ENCODE measurements around the gene GABRG3.

GABRG3 gene

GRCh38 chr15:27097506-27097905 is 126.5 kb downstream of the GABRG3 start:
- DNase-seq (ENCODE audit: low read depth), result no peak

- no peak for DNase-seq (ENCODE audit: low read depth)
Measured at GRCh38 chr15:27101982-27102381, 131.0 kb downstream of the GABRG3 start.

GRCh38 chr15:27111323-27111722 is 140.3 kb downstream of the GABRG3 start:
- DNase-seq (ENCODE audit: low read depth), result no peak

DNA sequence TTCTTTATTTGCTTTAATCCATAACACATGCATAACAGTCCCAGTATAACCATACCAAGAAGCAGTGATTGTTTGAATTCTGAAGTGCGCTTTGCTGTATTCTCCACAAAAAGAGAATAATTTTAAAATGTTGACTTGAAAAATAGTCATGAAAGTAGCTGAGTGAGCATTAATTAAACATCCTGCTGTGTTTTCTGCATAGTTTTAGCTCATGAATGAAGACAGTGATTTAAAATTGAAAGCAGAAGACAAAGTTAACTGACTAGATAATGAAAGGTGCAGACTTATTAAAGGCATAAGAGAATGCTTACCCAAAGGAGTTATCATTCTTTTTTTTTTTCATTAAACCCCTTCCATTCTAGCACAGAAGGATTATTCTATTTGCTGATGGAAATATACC is 143.5 kb downstream of the GABRG3 start:
- no peak for DNase-seq (ENCODE audit: low read depth)

DNA sequence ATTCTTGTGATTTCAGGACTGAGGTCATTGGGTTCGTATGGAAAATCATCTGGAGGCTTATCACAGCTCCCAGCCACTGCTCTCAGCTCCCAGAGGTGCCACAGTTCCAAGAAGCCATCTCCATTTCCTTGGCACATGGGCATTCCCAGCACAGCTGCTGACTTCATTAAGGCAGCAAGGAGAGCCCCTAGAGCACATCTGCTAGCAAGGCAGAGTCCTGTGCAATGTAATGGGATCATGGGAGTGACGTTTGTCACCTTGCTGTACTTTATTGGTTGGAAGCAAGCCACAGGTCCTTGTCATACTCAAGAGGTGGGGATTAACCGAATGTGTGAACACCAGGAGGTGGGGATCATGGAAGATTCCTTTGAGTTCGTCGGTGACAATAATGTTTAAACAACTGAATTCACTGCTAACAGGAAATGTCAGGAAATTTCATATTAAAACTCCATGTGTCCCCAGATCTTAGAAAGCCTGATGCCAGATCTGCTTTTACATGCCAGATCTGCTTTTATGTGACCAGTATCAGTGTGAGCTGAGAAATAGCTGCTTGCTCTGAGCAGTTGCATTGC is 148.8 kb downstream of the GABRG3 start:
- no peak for DNase-seq (ENCODE audit: low read depth)

DNA sequence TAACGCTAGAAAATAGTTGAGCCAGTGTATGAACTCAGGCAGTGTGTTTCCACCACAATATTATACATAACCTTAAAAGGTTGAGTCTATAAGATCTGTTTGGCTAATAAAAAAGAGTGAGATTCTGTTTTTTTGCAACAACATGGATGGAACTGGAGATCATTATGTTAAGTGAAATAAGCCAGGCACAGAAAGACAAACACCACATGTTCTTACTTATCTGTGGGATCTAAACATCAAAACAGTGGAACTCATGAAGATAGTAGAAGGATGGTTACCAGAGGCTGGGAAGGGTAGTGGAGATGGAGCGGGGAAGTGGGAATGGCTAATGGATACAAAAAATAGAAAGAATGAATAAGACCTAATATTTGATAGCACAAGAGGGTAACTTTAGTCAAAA is 150.7 kb downstream of the GABRG3 start:
- no peak for DNase-seq (ENCODE audit: low read depth)

- no peak for DNase-seq (ENCODE audit: low read depth)
Measured at GRCh38 chr15:27123291-27123690, 152.3 kb downstream of the GABRG3 start.

- no peak for DNase-seq (ENCODE audit: low read depth)
Measured at GRCh38 chr15:27123808-27124207, 152.8 kb downstream of the GABRG3 start.

DNA sequence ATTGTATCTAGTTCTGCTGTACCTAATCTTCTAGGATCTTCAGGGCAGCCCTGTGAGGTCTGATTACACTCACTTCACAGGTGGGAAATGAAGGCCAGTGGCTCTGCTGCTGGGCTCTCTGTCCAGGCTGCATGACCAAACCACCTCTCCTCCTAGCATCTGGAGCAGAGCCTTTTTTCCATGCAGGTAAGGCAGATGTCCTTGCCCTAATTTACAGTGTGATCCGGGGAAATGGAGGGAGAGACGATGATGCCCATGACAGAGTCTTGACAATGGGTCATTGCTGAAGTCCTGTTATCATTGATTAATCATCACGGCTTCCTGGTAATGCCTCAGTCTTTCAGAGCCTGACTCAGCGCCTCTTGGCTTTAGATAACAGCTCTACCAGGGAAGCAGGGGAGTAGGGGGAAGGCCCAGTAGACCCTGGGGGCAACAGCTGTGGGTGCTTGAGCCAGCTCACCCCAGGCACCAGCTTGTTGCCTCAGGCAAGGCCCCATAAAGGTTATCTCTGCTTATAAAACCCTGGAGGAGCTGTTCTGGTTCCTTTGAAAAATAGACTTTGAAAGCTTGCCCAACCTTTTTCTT is 153.4 kb downstream of the GABRG3 start:
- no peak for DNase-seq (ENCODE audit: low read depth)

GRCh38 chr15:27125185-27125584 is 154.2 kb downstream of the GABRG3 start:
- DNase-seq (ENCODE audit: low read depth), result no peak

DNA sequence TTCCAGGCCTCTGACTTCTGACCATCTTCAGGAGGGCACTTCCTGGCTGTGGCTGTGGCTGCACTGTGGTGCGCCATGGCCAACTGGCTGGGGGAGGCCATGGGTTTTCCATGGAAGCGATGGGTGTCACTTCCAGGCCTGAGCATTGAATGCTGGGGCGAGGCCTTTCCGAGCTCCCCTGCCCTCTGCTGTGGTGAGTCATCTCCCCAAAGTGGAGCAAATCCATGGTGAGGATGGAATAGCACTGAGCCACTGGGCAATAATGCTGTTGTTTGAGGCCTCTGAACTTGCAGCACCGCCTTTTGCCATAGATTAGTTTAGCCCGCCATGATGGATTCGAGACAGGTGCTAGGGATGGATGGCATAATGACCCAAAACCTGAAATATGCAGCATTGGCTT is 155.5 kb downstream of the GABRG3 start:
- DNase-seq (ENCODE audit: low read depth), result no peak

DNA sequence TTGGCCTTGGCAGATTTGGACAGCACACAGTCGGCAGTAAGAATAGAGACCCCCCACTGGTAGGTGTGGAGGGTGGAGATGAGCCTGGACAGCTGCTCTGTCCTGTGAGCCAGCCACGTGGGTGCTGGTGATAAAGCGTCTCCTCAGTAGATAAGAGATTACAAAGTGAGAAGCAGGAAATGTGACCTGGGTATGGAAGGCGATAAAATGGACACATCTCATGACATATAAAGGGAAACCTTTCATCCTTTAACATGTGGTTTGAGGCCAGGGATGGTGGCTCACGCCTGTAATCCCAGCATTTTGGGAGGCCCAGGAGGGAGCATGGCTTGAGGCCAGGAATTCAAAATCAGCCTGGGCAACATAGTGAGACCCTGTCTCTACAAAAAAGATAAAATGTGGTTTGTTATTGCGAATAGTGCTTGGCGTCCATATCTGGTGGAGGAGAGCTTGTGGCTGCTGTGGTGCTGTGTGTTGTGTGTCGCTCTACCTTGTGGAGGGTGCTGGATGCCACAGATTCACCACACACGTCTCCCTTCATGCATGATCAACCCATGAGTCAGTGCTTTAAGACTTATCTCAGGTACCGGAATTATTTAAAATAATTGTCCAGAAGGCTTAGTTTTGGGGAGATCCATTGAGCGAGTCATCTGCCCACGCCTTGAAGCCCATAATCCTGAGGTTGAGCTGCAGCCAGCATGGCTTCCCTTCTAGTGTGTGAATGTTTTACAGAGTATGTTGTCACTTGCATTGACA is 157.0 kb downstream of the GABRG3 start:
- no peak for DNase-seq (ENCODE audit: low read depth)

- no peak for DNase-seq (ENCODE audit: low read depth)
Measured at GRCh38 chr15:27133249-27133648, 162.3 kb downstream of the GABRG3 start.

DNA sequence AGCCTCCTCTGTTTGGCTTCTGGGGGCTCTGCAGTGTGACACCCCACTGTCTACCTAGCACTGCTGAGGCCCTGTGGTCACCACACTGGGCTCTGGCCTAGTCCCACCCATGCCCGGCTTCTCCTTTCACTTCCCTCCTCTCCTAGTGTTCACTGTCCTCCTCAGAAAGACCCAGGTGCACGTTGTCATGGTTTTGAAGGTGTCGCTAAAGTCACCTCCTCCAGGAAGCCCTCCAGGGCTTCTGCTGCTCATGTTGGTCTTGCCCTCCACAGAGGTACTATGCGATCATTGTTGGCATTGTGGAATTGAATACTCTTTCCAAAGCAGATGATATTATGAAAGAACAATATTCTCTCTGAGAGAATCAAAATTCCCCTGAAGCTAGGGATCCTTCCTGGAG is 163.5 kb downstream of the GABRG3 start:
- DNase-seq (ENCODE audit: low read depth), result no peak

- no peak for DNase-seq (ENCODE audit: low read depth)
Measured at GRCh38 chr15:27135151-27135550, 164.2 kb downstream of the GABRG3 start.

GRCh38 chr15:27137127-27137526 is 166.1 kb downstream of the GABRG3 start:
- DNase-seq (ENCODE audit: low read depth), result no peak

- DNase-seq (ENCODE audit: low read depth), result no peak
Measured at GRCh38 chr15:27165590-27165989, 194.6 kb downstream of the GABRG3 start.

DNA sequence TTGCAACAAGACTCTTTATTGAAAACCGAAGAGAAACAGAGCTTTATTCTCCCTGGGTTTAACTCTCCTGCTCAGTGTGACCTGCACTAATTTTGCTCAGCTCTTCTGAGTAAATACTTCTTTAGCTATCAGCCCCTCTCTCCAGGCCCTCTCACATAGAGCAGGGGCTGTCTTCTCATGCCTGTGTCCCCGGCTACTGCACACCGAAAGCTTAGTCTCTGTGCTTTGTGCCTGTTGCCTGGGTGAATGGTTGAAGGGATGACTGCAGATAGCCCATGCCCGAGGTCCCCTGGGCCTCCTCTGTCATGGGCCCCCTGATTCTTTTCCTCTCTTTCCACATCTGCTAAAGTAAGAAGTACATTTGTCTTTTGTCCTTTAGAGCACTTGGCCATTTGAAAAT is 195.9 kb downstream of the GABRG3 start:
- DNase-seq (ENCODE audit: low read depth), result no peak

DNA sequence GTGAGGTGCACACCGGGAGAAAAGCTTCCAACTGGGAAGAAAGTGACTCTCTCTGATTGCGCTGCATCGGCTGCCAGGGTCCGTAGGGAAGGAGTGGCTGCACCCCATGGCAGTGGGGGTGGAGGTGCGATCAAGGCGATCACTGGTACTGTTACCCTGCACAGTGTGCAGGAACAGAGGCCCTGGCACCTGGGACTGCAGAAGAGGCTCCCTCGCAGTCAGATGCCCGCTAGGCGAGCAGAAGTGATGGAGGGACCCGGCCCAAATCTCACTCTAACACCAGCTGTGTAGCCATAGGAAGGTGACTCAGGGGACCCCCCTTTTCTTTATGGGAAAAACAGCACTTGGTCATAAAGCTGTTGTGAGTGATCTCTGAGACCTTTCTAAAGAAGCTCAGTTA is 196.8 kb downstream of the GABRG3 start:
- no peak for DNase-seq (ENCODE audit: low read depth)

DNA sequence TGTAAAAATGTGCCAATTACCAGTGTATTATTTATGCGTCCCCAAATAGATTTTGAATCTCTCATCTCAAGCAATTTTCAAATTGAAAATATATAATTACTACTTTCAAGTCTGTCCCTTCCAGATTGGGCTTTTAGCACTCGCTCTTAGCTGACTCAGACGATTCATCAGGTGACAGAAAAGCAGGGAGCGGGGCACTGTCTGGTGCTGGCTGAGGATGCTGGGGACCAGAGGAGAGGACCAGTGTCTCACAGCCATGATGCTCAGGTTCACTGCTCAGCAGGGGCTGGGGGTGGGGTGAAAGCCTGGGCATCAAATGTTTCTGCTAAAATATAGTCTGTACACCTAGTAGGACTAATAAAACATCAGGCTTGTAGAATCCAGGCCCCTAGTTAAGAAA is 199.9 kb downstream of the GABRG3 start:
- no peak for DNase-seq (ENCODE audit: low read depth)

- DNase-seq (ENCODE audit: low read depth), result no peak
Measured at GRCh38 chr15:27172821-27173220, 201.8 kb downstream of the GABRG3 start.

DNA sequence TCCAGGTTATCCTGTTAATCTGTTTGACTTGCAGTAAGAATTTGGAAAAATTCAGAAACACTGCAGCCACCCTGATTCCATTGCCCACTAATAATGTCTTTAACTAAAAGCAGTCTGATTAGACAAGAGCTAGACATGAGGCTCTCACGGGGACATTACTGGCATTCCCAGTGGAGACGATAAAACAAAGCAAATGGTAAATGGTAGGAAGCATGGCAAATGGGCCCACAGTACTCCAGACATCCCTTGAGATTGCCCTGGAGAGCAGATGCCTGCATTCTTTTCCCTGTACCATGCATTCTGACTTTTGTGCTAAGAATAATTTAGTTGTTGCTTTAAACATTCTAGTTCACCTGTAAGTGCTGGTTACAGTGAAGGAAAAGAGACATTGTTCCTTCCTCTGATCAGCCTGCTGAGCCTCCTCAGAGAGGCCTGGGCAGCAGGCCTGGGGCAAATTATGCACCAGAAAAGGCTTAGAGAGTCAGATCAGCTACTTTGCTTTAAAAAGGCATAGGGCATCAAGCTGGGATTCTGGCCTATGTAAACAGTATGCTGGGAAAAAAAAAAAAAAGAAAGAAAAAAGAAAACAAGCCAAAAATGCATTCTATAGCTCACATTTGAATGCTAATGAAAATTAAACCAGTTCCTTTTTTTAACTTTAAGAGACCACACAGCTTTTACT is 204.6 kb downstream of the GABRG3 start:
- no peak for DNase-seq (ENCODE audit: low read depth)

GRCh38 chr15:27176785-27177406 is 205.9 kb downstream of the GABRG3 start:
- no peak for DNase-seq (ENCODE audit: low read depth)

All from iris pigment epithelial cell (primary cell).